NAMALWA (cell line): ENCODE data around the gene SV2C.

Experiments
- DNase-seq: peaks from one replicate; pipeline ENCODE4 v3.0.0-alpha.2; 2015; ENCODE audit warnings: low spot score

The SV2C gene

DNA sequence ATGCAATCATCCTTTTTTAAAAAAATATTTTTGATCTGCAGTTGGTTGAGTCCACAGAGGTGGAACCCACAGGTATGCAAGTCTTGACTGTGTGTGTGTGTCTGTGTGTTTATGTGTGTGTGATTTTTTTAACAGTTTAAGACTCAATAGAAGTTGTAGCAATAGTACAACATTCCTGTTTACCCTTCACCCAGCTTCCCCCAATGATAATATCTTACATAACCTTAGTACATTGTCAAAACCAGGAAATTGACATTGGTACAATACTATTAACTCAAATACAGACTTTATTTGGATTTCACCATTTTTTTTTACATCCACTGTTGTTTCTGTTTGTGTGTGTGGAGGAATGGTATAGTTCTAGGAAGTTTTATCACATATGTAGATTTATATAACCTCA is 81.8 kb downstream of the SV2C start:
- no peak for DNase-seq

DNA sequence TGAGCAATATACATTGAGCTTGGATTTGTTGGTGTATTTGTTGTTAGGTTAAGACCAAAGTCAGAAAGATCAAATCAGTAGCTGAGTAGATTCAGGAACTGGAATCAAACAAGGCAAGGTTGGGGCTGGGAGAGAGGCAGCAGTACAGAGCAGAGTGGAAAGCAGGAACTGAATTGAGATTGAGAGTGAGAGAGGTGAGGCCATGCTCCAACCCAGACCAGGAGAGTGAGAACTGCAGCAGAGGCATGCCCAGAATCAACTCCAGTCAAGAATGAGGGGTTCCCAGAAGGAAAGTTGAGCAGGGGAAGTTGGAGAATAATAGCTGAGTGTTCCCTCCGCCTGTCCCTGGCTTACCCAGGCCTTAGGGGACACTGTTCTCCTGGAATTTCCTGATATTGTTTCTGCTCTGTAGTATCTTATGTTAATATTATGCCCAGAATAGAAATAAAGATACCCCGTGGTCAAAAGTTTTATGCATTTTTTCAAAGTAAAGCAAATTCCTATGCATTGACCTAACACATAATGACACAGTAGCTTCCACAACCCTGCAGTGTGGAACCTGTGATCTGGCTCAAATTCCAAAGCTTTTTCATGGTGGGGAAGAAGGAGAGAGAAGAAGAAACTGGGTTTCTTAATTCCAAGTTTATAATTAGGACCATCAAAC is 82.7 kb downstream of the SV2C start:
- DNase-seq: no peak

DNA sequence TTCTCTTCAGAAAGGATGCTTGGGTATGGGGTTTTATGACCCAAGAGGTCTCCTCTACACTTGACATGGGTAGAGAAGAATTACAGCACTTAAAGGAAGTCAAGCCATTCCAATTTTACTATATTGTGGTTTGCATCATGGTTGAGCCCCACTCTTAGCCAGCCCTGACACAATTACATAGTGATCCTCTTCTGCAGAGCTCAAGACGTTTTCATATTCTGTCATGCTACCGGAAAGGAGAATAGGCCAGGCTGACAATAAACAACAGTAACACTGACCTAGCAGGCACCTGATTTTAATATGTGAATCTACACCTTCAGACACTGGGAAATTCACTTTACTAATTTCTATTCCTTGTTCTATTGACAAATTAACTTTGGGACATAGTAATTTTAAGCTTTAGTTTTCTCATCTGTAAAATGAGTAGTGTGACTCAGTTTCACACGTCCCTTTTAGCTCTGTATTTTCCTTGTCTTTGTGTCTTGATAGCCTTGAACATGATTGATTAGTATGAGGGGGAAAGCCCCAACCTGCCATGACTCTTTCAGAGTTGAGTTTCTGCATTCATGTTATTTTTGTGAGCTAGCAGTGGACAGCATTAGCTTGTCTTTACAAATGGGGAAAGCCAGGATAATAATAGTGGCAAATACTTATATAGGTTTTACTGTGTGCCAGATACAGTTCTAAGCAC is 83.8 kb downstream of the SV2C start:
- DNase-seq: no peak

- DNase-seq: no peak
Measured at GRCh38 chr5:76169146-76169905, 86.1 kb downstream of the SV2C start.

DNA sequence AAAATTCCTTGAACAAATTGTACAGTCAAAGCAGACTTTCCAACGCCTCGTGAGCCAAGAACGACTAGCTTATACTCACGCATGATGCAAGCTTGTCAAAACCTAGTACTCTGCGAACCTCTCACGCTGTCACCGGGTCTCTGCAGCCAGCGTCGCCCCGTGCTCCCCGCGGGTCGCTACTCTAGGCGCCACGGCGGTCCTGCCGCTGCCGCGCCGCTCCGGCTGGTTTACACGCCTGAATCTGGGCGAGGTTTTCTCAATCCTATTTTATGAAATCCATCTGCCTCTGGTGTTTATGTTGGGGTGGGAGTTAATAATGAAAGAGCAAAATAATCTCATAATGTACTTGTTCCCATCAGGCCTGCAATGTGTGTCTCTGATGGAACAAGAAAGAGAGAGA is 90.9 kb downstream of the SV2C start:
- DNase-seq: no peak

DNA sequence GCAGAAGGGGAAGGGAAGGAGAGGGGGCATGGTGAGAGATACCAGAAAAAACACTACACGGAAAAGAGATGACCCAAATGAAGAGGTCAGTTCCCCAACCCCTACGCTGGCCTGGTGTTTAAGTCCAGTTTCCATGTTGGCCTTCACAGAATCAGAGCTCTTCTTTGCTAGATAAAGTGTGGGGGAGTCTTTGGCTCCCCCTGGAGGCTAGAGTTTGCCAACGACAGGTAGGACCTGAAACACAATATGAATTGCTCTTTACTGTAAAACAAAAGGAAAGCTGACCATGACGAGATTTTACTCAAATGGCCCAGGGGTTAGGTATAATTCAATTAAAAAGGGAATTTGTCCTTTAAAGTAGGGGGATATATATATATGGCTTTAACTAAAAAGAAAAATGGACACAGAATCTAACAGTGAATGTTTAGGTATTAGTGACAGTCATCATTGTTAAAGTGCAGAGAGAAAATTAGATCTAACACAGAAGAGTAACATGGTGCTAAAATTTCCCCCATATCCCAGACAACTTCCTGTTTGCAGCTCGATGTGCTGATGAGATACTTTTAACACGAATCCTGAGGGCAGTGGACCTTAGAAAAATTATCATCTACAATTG is 92.0 kb downstream of the SV2C start:
- DNase-seq: peak; percentile 75

- DNase-seq: no peak
Measured at GRCh38 chr5:76175821-76176403, 92.7 kb downstream of the SV2C start.

- DNase-seq: no peak
Measured at GRCh38 chr5:76177978-76178377, 94.8 kb downstream of the SV2C start.

DNA sequence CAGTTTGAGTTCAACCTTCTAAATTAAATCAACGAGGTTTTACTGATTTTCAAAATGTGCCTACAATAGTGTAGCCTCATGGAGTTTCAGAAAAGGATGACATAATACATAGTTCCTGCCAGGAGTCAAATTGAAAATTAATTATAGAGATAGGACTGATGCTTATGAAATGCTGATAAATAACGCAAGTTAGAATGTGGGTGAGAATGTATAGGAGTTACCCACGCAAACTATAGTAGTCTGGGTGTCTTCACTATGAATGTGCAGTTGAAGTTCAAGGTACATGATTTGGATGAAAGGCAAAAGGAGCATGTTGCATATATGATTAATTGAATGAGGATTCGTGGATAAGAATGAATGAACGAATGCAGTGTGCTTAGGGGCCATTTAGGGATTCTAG is 95.7 kb downstream of the SV2C start:
- DNase-seq: no peak

- DNase-seq: no peak
Measured at GRCh38 chr5:76180814-76181805, 97.9 kb downstream of the SV2C start.

DNA sequence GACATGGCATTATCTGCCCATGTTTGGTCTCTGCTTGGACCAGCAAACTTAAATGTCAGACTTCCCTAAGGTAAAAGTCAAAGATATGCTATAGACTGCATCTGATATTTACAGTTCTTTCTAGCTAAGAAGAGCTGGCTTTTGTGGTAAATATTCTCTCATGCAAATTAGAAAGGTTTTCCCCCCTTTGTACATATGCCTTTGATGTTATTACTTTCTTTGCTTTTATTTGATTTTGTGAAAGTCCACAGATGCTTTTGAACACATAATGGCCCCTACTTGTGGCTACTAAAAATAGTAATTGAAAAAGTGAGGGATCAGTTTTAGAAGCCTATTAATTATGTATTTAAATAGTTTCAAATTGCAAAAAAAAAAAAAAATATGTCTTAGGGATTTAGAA is 104.2 kb downstream of the SV2C start:
- DNase-seq: no peak

DNA sequence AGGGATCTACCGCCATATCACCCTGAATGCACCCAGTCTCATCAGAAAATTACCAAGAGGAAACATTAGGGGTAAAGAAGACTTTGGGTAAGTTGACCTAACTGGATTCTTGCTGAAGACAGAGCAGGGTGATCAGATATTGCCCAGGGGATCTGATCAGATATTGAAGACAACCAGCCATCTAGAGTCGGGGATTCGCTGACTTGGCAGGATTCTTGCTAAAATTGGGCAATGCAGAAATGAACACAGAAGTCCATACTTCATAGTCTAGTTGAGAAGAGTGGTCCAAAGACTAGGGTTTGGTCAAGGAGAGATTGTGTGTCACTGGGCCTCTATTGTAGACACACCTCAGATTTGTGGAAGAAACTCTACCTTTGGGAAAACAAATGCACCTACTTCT is 107.2 kb downstream of the SV2C start:
- no peak for DNase-seq

DNA sequence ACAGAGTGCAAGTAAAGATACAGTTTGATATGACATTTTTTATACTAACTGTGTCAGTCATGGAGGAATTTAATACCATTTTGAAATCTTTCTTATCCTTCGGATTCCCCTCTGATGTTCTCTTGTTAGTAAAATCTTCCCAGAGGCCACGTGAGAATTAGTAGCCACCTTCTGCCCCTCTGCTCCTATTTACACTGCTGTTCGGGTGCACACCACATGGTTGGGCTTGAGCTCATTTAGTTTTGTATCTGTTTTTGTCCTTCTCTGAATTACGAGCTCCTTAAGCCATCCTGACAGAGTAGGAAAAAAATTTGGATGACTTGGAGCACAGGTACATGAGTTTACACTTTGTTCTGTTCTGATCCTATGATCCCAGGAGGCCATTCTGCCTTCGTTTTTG is 109.7 kb downstream of the SV2C start:
- no peak for DNase-seq

GRCh38 chr5:76193635-76194034 is 110.5 kb downstream of the SV2C start:
- DNase-seq: no peak

DNA sequence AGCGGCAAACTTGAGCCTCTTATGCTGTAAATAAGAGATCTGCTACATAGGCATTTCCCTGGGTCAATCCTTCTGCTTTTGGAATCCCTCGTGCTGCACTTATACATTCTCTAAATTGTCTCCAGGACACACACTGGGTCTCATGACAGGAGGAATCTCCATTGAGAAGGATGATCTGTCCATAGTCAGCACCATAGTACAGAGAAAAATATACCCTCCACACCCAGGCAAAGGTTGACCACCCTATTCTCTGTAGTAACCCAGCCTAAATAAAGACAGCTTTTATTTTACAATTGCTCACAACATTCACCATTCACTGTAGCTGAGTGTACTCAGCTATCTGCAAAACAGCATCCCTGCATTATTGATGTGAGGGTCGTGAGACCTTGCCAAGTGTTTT is 111.2 kb downstream of the SV2C start:
- DNase-seq: no peak

GRCh38 chr5:76196457-76196856 is 113.3 kb downstream of the SV2C start:
- DNase-seq: no peak

- DNase-seq: no peak
Measured at GRCh38 chr5:76196886-76197489, 113.8 kb downstream of the SV2C start.

DNA sequence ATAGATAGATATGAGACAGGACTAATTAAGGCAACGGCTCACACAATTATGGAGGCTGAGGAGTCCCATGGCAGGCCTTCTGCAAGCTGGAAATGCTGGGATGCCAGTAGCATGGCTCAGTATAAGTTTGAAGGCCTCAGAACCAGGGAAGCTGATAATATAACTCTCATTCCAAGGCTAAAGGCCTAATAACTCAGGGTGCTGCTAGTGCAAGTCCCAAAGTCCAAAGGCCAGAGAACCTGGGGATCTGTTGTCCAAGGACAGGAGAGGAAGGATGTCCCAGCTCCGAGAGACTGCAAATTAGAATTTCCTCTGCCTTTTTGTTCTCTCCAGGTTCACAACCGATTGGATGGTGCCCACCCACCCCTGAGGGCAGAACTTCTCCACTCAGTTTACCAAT is 114.5 kb downstream of the SV2C start:
- no peak for DNase-seq

GRCh38 chr5:76199336-76200318 is 116.4 kb downstream of the SV2C start:
- DNase-seq: no peak

GRCh38 chr5:76202182-76202581 is 119.0 kb downstream of the SV2C start:
- no peak for DNase-seq
